Panc1 (cell line): ENCODE data around the gene NUPR1. TPM values are rescaled to one million over a fixed set of nuclear protein-coding genes. Genes with fewer than 3 reads are reported as not detected.

Experiments used
- ATAC-seq: fragments of 200-7000 bp; cut with Tn5 transposase; 2 replicates; pipeline ENCODE4 v1.9.1; 2020; ENCODE audit warnings: mild to moderate bottlenecking, moderate library complexity
- BruUV-seq: library from RNA; stranded (reverse); fragments of 400-500 nt; replicated peaks from 2 replicates; lab custom pipeline; 2021; lab: Mats Ljungman, UMichigan
- CTCF ChIA-PET: fragments of 300-600 bp; sonication (Branson Sonifier 250); formaldehyde crosslinking; loops from one replicate; lab custom pipeline; 2022; ENCODE audit warnings: antibody characterized with exemption; lab: Charles Lee
- POLR2A ChIA-PET: fragments of 300-600 bp; sonication (Branson Sonifier 250); formaldehyde crosslinking; loops from one replicate; lab custom pipeline; 2022; ENCODE audit warnings: antibody characterized with exemption; lab: Charles Lee
- DNase-seq: peaks from one replicate; pipeline ENCODE4 v3.0.0-alpha.2; 2010; ENCODE audit warnings: low read depth, low spot score
- H3K27ac ChIP-seq: 2 replicates; pipeline ENCODE4 v1.5.1; 2011; ENCODE audit warnings: mild to moderate bottlenecking, low read length, inconsistent platforms
- H3K27me3 ChIP-seq: fragments of 200-500 bp; sonication (Bioruptor generic); 2 replicates; pipeline ENCODE4 v1.6.0; 2014; ENCODE audit warnings: low read length, inconsistent platforms; ENCODE audit not compliant: control insufficient read depth, insufficient read depth
- H3K36me3 ChIP-seq: fragments of 200-500 bp; sonication (Bioruptor generic); 2 replicates; pipeline ENCODE4 v1.5.1; 2014; ENCODE audit warnings: inconsistent platforms, mild to moderate bottlenecking, low read length, moderate library complexity; ENCODE audit not compliant: control insufficient read depth, insufficient read depth
- H3K4me1 ChIP-seq: 2 replicates; pipeline ENCODE4 v1.5.1; 2011; ENCODE audit warnings: inconsistent platforms, mild to moderate bottlenecking, low read length, moderate library complexity; ENCODE audit not compliant: control insufficient read depth, insufficient read depth
- H3K4me3 ChIP-seq, 2 experiments: 2 replicates each; pipeline ENCODE4 v1.5.1; 2011 to 2012; ENCODE audit warnings: low read depth in 2 of 2, low read length in 2 of 2, mild to moderate bottlenecking in 2 of 2, inconsistent platforms in 1 of 2, moderate library complexity in 1 of 2
- H3K9me3 ChIP-seq: fragments of 200-500 bp; sonication (Bioruptor generic); 2 replicates; pipeline ENCODE4 v1.5.1; 2014; ENCODE audit warnings: low read depth, mild to moderate bottlenecking, inconsistent platforms, low read length, moderate library complexity; ENCODE audit not compliant: control insufficient read depth, insufficient read depth
- CTCF ChIP-seq: fragments of 450-650 bp; IDR thresholded peaks from 2 replicates; pipeline ENCODE4 v1.5.1; 2017; ENCODE audit warnings: mild to moderate bottlenecking
- POLR2AphosphoS5 ChIP-seq: IDR thresholded peaks from 2 replicates; pipeline ENCODE4 v1.6.1; 2012; ENCODE audit warnings: mild to moderate bottlenecking, low read depth, low read length, moderate library complexity
- SIN3A ChIP-seq: IDR thresholded peaks from 2 replicates; pipeline ENCODE4 v1.6.1; 2012; ENCODE audit warnings: low read depth, mild to moderate bottlenecking, low read length, moderate library complexity, borderline replicate concordance; ENCODE audit not compliant: insufficient read depth
- TCF7L2 ChIP-seq: IDR thresholded peaks from 2 replicates; pipeline ENCODE4 v1.6.1; 2011; ENCODE audit warnings: mild to moderate bottlenecking, low read depth, low read length, inconsistent platforms
- in situ Hi-C: cut with HindIII; loops from 2 replicates; pipeline ENCODE4 v1.10.0; 2016; ENCODE audit warnings: low sequenced_read_pairs, low pct_unique_long_range_greater_than_20kb
- intact Hi-C: fragments of 100-400 bp; cut with micrococcal nuclease; formaldehyde crosslinking; loops from one replicate; pipeline ENCODE4 v1.10.0; 2022; ENCODE audit not compliant: unreplicated experiment
- total RNA-seq: library from RNA; stranded (reverse); gene quantifications from one replicate; pipeline ENCODE4 v1.2.1, GENCODE V29; 2021; ENCODE audit not compliant: unreplicated experiment
- TF ChIP-seq, protein P1 (sequence below), 2 experiments: IDR thresholded peaks; 2 replicates each; pipeline ENCODE4 v1.6.1; 2011 to 2012; ENCODE audit warnings: low read depth in 2 of 2, control low read depth in 1 of 2, low read length in 1 of 2, mild to moderate bottlenecking in 1 of 2, moderate library complexity in 1 of 2; ENCODE audit not compliant: insufficient read depth in 1 of 2

NUPR1 gene
- total RNA-seq, 1 experiment from 2014 or later, result 79.7 TPM

GRCh38 chr16:28544998-28545397, 6.2 kb upstream of the NUPR1 start:
- Histone ChIP-seq H3K4me1 (peaks cover 9% of the 10 kb centered on the region; the same call in 1 of the 2 replicates), H3K27ac (no peak overlapping the region), H3K4me3 (no peak overlapping the region), H3K9me3 (no peaks in the 10 kb centered on the region), H3K36me3 (no peaks in the 10 kb centered on the region), H3K27me3 (no peaks in the 10 kb centered on the region)
- TF ChIP-seq SIN3A (no peak), TCF7L2 (no peak), CTCF (no peak), POLR2AphosphoS5 (no peak)
- TF ChIP-seq, protein P1, sequence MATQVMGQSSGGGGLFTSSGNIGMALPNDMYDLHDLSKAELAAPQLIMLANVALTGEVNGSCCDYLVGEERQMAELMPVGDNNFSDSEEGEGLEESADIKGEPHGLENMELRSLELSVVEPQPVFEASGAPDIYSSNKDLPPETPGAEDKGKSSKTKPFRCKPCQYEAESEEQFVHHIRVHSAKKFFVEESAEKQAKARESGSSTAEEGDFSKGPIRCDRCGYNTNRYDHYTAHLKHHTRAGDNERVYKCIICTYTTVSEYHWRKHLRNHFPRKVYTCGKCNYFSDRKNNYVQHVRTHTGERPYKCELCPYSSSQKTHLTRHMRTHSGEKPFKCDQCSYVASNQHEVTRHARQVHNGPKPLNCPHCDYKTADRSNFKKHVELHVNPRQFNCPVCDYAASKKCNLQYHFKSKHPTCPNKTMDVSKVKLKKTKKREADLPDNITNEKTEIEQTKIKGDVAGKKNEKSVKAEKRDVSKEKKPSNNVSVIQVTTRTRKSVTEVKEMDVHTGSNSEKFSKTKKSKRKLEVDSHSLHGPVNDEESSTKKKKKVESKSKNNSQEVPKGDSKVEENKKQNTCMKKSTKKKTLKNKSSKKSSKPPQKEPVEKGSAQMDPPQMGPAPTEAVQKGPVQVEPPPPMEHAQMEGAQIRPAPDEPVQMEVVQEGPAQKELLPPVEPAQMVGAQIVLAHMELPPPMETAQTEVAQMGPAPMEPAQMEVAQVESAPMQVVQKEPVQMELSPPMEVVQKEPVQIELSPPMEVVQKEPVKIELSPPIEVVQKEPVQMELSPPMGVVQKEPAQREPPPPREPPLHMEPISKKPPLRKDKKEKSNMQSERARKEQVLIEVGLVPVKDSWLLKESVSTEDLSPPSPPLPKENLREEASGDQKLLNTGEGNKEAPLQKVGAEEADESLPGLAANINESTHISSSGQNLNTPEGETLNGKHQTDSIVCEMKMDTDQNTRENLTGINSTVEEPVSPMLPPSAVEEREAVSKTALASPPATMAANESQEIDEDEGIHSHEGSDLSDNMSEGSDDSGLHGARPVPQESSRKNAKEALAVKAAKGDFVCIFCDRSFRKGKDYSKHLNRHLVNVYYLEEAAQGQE (IDR thresholded peaks at IDR 0.05; ENCODE audit: insufficient read depth in 1 of 2, low read depth in 2 of 2, low read length in 1 of 2), result no peak
- ChIA-PET CTCF (no interaction called here), POLR2A (interaction anchor here (0.6 kb wide), 1 partner anchor 69 kb away, joined by 7 read pairs; no protein-coding TSS in a partner anchor)
- intact Hi-C loops, result no loop called here
- in situ Hi-C loops, result no loop called here
- ATAC-seq (no peak), DNase-seq (no peak)
- no TSS peak for BruUV-seq

DNA sequence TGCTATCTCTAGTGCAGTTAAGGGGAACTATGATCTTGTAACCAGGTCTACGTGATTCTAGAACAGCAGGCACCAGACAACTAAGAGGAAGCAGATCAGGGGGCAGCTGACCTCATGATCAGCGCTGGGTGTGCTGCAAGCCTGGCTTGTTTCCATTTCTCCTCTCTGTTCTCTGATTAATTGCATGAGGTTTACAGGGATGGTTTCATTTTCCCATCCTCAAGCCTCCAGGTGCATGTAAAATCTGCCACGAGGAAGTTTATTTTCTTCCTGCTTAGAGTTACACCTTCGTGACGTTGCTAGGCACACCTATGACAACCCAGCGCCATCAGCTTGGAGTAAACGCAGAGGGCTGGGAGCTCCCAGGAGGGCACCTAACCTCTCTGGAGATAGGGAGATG, 4.3 kb upstream of the NUPR1 start:
- no peak overlapping the region for H3K4me3 ChIP-seq
- POLR2A ChIA-PET, result interaction anchor here (0.5 kb wide), 1 partner anchor 67 kb away, joined by 21 read pairs; the partner anchor contains the start of gene SULT1A1
- intact Hi-C loops, result no loop called here
- no peaks in the 10 kb centered on the region for H3K9me3 ChIP-seq
- no peaks in the 10 kb centered on the region for H3K36me3 ChIP-seq
- H3K27me3 ChIP-seq, result no peaks in the 10 kb centered on the region
- no peak overlapping the region for H3K27ac ChIP-seq
- no peak for ATAC-seq
- DNase-seq, result no peak
- CTCF ChIA-PET, result no interaction called here
- TF ChIP-seq CTCF (no peak), SIN3A (no peak), TCF7L2 (no peak), POLR2AphosphoS5 (no peak)
- TF ChIP-seq, protein P1 (IDR thresholded peaks at IDR 0.05; ENCODE audit: insufficient read depth in 1 of 2, low read depth in 2 of 2, low read length in 1 of 2), result no peak
- H3K4me1 ChIP-seq, result peaks cover 17% of the 10 kb centered on the region; the same call in 1 of the 2 replicates
- in situ Hi-C loops, result no loop called here
- BruUV-seq, result no TSS peak
